Measurements from ENCODE around the gene FBXO24.

FBXO24 gene

GRCh38 chr7:100561491-100562194 is 24.5 kb upstream of the FBXO24 start:
- no peak for DNase-seq (ENCODE audit: low spot score)
- H3K9me3 ChIP-seq (replicated peaks in 1 of 2; ENCODE audit: control insufficient read depth in 2 of 2, insufficient read depth in 1 of 2, low read depth in 1 of 2, low read length in 2 of 2) = no peaks in the 10 kb centered on the region
- no peak overlapping the region for H2BK120ac ChIP-seq (ENCODE audit: low read depth, low read length)
- H4K91ac ChIP-seq (ENCODE audit: low read depth, low read length, poor library complexity) = no peak overlapping the region
- H2AK5ac ChIP-seq (ENCODE audit: low read depth, low read length) = no peak overlapping the region
- no peak overlapping the region for H2BK15ac ChIP-seq (ENCODE audit: low read length)
- no peak overlapping the region for H2AFZ ChIP-seq (ENCODE audit: low read length)
- peaks cover 4 to 36% of the 10 kb centered on the region in 2 donors for H3K36me3 ChIP-seq (replicated peaks in 1 of 2; ENCODE audit: control insufficient read depth in 2 of 2, insufficient read depth in 2 of 2, low read length in 2 of 2)
- H3K27ac ChIP-seq (replicated peaks; ENCODE audit: low read length) = no peak overlapping the region
- no peak overlapping the region for H3K4me3 ChIP-seq (ENCODE audit: low read length in 2 of 2)
- H3K79me1 ChIP-seq (ENCODE audit: low read depth, low read length) = no peaks in the 10 kb centered on the region
- H3K4ac ChIP-seq (ENCODE audit: low read length) = no peak overlapping the region
- WGBS, 2 donors (ENCODE audit: extremely low coverage in 2 of 2, insufficient read length in 2 of 2, insufficient replicate concordance in 1 of 2) = no CpG with 5 or more reads among the region's 12 CpGs
- H3K14ac ChIP-seq (ENCODE audit: low read length) = no peak overlapping the region
- H3K23ac ChIP-seq (ENCODE audit: low read depth, low read length, poor library complexity) = peak overlapping the region; percentile 39
- no peak overlapping the region for H2BK12ac ChIP-seq (ENCODE audit: low read length)
- H3K18ac ChIP-seq (ENCODE audit: low read length) = no peak overlapping the region
- no peak overlapping the region for H3K9ac ChIP-seq (ENCODE audit: low read depth, low read length, poor library complexity)
- H3K4me2 ChIP-seq (ENCODE audit: insufficient read depth, low read length, poor library complexity, severe bottlenecking) = no peak overlapping the region
- peaks cover 0 to 3% of the 10 kb centered on the region in 2 donors for H3K4me1 ChIP-seq (ENCODE audit: control insufficient read depth in 2 of 2, insufficient read depth in 1 of 2, low read depth in 1 of 2, low read length in 2 of 2)
- H4K8ac ChIP-seq (ENCODE audit: low read depth, low read length) = no peak overlapping the region
- H3K27me3 ChIP-seq (ENCODE audit: control insufficient read depth in 3 of 3, insufficient read depth in 3 of 3, low read depth in 1 of 3, low read length in 3 of 3) = no peaks in the 10 kb centered on the region
- no peak overlapping the region for H2BK5ac ChIP-seq (ENCODE audit: low read length)

- Histone ChIP-seq H3K27me3 (ENCODE audit: control insufficient read depth in 3 of 3, insufficient read depth in 3 of 3, low read depth in 1 of 3, low read length in 3 of 3) (no peaks in the 10 kb centered on the region), H3K14ac (ENCODE audit: low read length) (no peak overlapping the region), H2BK12ac (ENCODE audit: low read length) (no peak overlapping the region), H3K4me3 (ENCODE audit: low read length in 2 of 2) (no peak overlapping the region), H3K27ac (replicated peaks; ENCODE audit: low read length) (no peak overlapping the region), H3K9me3 (replicated peaks in 1 of 2; ENCODE audit: control insufficient read depth in 2 of 2, insufficient read depth in 1 of 2, low read depth in 1 of 2, low read length in 2 of 2) (no peaks in the 10 kb centered on the region), H2BK15ac (ENCODE audit: low read length) (no peak overlapping the region), H3K4me2 (ENCODE audit: insufficient read depth, low read length, poor library complexity, severe bottlenecking) (no peak overlapping the region), H2BK5ac (ENCODE audit: low read length) (no peak overlapping the region), H3K79me1 (ENCODE audit: low read depth, low read length) (no peaks in the 10 kb centered on the region), H3K18ac (ENCODE audit: low read length) (no peak overlapping the region), H2BK120ac (ENCODE audit: low read depth, low read length) (peak overlapping the region; percentile 39), H3K36me3 (replicated peaks in 1 of 2; ENCODE audit: control insufficient read depth in 2 of 2, insufficient read depth in 2 of 2, low read length in 2 of 2) (peaks cover 4 to 29% of the 10 kb centered on the region in 2 donors), H2AFZ (ENCODE audit: low read length) (no peak overlapping the region), H4K91ac (ENCODE audit: low read depth, low read length, poor library complexity) (no peak overlapping the region), H3K4me1 (ENCODE audit: control insufficient read depth in 2 of 2, insufficient read depth in 1 of 2, low read depth in 1 of 2, low read length in 2 of 2) (peaks cover 3 to 7% of the 10 kb centered on the region in 2 donors), H3K4ac (ENCODE audit: low read length) (no peak overlapping the region), H3K9ac (ENCODE audit: low read depth, low read length, poor library complexity) (no peak overlapping the region), H2AK5ac (ENCODE audit: low read depth, low read length) (no peak overlapping the region), H3K23ac (ENCODE audit: low read depth, low read length, poor library complexity) (peak overlapping the region; percentile 57), H4K8ac (ENCODE audit: low read depth, low read length) (no peak overlapping the region)
- no CpG with 5 or more reads among the region's 26 CpGs for WGBS, 2 donors (ENCODE audit: extremely low coverage in 2 of 2, insufficient read length in 2 of 2, insufficient replicate concordance in 1 of 2)
- DNase-seq (ENCODE audit: low spot score) = no peak
Observed at GRCh38 chr7:100562195-100563099, 23.7 kb upstream of the FBXO24 start.

- H2AFZ ChIP-seq (ENCODE audit: low read length) = no peak overlapping the region
- H3K4me2 ChIP-seq (ENCODE audit: insufficient read depth, low read length, poor library complexity, severe bottlenecking) = no peak overlapping the region
- no peaks in the 10 kb centered on the region for H3K79me1 ChIP-seq (ENCODE audit: low read depth, low read length)
- peaks cover 4 to 25% of the 10 kb centered on the region in 2 donors for H3K36me3 ChIP-seq (replicated peaks in 1 of 2; ENCODE audit: control insufficient read depth in 2 of 2, insufficient read depth in 2 of 2, low read length in 2 of 2)
- H4K91ac ChIP-seq (ENCODE audit: low read depth, low read length, poor library complexity) = no peak overlapping the region
- peaks cover 3 to 13% of the 10 kb centered on the region in 2 donors for H3K4me1 ChIP-seq (ENCODE audit: control insufficient read depth in 2 of 2, insufficient read depth in 1 of 2, low read depth in 1 of 2, low read length in 2 of 2)
- H3K23ac ChIP-seq (ENCODE audit: low read depth, low read length, poor library complexity) = peak overlapping the region; percentile 25
- no CpG with 5 or more reads among the region's 8 CpGs for WGBS, 2 donors (ENCODE audit: extremely low coverage in 2 of 2, insufficient read length in 2 of 2, insufficient replicate concordance in 1 of 2)
- no peak overlapping the region for H2BK12ac ChIP-seq (ENCODE audit: low read length)
- H3K14ac ChIP-seq (ENCODE audit: low read length) = no peak overlapping the region
- H3K9ac ChIP-seq (ENCODE audit: low read depth, low read length, poor library complexity) = no peak overlapping the region
- H3K18ac ChIP-seq (ENCODE audit: low read length) = no peak overlapping the region
- H2AK5ac ChIP-seq (ENCODE audit: low read depth, low read length) = no peak overlapping the region
- no peak overlapping the region for H3K4me3 ChIP-seq (ENCODE audit: low read length in 2 of 2)
- H2BK120ac ChIP-seq (ENCODE audit: low read depth, low read length) = no peak overlapping the region
- H2BK5ac ChIP-seq (ENCODE audit: low read length) = no peak overlapping the region
- no peak overlapping the region for H3K4ac ChIP-seq (ENCODE audit: low read length)
- no peak overlapping the region for H2BK15ac ChIP-seq (ENCODE audit: low read length)
- no peaks in the 10 kb centered on the region for H3K27me3 ChIP-seq (ENCODE audit: control insufficient read depth in 3 of 3, insufficient read depth in 3 of 3, low read depth in 1 of 3, low read length in 3 of 3)
- no peak for DNase-seq (ENCODE audit: low spot score)
- H3K27ac ChIP-seq (replicated peaks; ENCODE audit: low read length) = no peak overlapping the region
- H3K9me3 ChIP-seq (replicated peaks in 1 of 2; ENCODE audit: control insufficient read depth in 2 of 2, insufficient read depth in 1 of 2, low read depth in 1 of 2, low read length in 2 of 2) = no peaks in the 10 kb centered on the region
- H4K8ac ChIP-seq (ENCODE audit: low read depth, low read length) = no peak overlapping the region
Observed at GRCh38 chr7:100563100-100563564, 23.0 kb upstream of the FBXO24 start.
